Activated CD4-positive, alpha-beta T cell treated with anti-CD3 and anti-CD28 coated beads, Interleukin-2, amount 50 U/mL, for 48 hours (primary cell): Measurements from ENCODE around the gene FBXL19.

Source experiments
- DNase-seq, 2 experiments: peaks; one replicate each; pipeline ENCODE4 v3.0.0-alpha.2; 2020

FBXL19 gene

GRCh38 chr16:30946671-30947540 is 23.5 kb downstream of the FBXL19 start:
- no peak for DNase-seq

- no peak for DNase-seq
These were observed 24.1 kb downstream of the FBXL19 start for GRCh38 chr16:30947541-30947858.

- DNase-seq: peak in 1 of 2 experiments; percentile 18
These were observed 24.7 kb downstream of the FBXL19 start for GRCh38 chr16:30947859-30948666.

- DNase-seq: peak; percentile 61 to 70
These were observed 25.6 kb downstream of the FBXL19 start, which contains the start of gene ORAI3 for GRCh38 chr16:30948667-30949649. ORAI3 (plus strand) TSS chr16:30949068; CDS start chr16:30949290, 222 bp downstream.

- DNase-seq: peak; percentile 62 to 75
These were observed 26.5 kb downstream of the FBXL19 start for GRCh38 chr16:30949650-30950515.

- no peak for DNase-seq
These were observed 27.2 kb downstream of the FBXL19 start for GRCh38 chr16:30950516-30951065.

GRCh38 chr16:30951193-30951592 is 27.8 kb downstream of the FBXL19 start:
- no peak for DNase-seq

GRCh38 chr16:30951750-30952149 is 28.4 kb downstream of the FBXL19 start:
- DNase-seq: no peak

GRCh38 chr16:30953111-30953510 is 29.7 kb downstream of the FBXL19 start:
- DNase-seq: no peak

GRCh38 chr16:30953511-30954124 is 30.2 kb downstream of the FBXL19 start:
- DNase-seq: peak; percentile 71 to 73

GRCh38 chr16:30954993-30955392 is 31.6 kb downstream of the FBXL19 start:
- DNase-seq: no peak

- peak; percentile 95 to 96 for DNase-seq
These were observed 33.5 kb downstream of the FBXL19 start for GRCh38 chr16:30956601-30957455.

- peak; percentile 98 for DNase-seq
These were observed 34.2 kb downstream of the FBXL19 start, which contains the start of gene SETD1A for GRCh38 chr16:30957456-30958174. SETD1A (plus strand) TSS chr16:30957754; CDS start chr16:30958732, 978 bp downstream.

- DNase-seq: no peak
These were observed 35.1 kb downstream of the FBXL19 start for GRCh38 chr16:30958175-30959079.

GRCh38 chr16:30961384-30961783 is 38.0 kb downstream of the FBXL19 start:
- no peak for DNase-seq

GRCh38 chr16:30963925-30964511 is 40.6 kb downstream of the FBXL19 start:
- no peak for DNase-seq

GRCh38 chr16:30964574-30965226 is 41.3 kb downstream of the FBXL19 start:
- no peak for DNase-seq
